GM21390 (cell line): ENCODE results near the gene DUSP18.
"Not testable (repeated sequence)": the region's sequence is repeated elsewhere in the genome, so short reads cannot be mapped to it uniquely, and the experiment has no call there.

ENCODE experiments used
- ATAC-seq: cut with Tn5 transposase; IDR thresholded peaks from one replicate; pipeline ENCODE4 v1.9.1; 2021; ENCODE audit not compliant: unreplicated experiment

Gene DUSP18

DNA sequence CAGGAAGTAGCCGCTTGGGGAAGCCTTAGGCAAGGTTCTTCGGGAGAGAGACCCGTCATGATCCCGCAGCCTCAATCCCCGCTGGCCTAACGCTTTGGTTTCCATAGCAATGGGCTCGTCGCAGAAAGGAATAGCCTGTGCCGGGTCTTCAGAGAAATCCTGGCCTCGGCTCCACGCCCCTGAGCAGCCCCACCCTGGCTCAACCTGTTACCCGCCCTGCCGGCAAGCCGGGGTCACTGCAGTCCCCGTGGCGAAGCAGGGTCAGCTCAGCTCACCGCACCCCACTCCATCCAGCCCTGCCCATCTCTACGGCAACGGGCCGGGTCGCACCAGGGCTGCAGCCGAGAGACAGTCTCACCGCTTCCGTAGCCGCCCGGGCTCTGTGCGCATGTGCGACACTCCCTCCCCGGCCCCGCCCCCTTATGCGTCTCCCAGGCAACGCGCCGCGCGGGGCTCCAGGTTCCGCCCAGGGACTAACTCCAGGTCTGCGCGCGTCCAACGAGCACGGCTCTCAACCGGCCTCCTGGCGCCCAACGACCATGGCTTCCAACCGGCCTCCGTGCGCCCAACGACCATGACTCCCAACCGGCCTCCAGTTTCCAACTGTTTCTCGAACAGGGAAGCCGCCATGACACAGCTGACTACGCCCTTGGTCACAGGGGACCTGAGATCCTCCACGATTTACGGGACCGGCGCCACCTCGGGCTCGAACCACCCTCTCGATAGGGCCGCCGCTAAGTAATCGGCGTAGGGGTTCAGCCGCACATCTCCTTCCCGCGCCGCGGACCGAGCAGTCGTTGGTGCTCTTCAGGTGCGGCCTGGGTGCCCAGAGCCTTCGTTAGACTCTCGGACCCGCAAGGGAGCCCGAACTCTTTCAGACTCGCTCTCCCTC is at the start of gene DUSP18:
Gene DUSP18 (minus strand): TSS at position 382 of the 892 bp plus-strand sequence. CDS start 3,872 bp downstream, outside the sequence.
- peak; percentile 80 for ATAC-seq

DNA sequence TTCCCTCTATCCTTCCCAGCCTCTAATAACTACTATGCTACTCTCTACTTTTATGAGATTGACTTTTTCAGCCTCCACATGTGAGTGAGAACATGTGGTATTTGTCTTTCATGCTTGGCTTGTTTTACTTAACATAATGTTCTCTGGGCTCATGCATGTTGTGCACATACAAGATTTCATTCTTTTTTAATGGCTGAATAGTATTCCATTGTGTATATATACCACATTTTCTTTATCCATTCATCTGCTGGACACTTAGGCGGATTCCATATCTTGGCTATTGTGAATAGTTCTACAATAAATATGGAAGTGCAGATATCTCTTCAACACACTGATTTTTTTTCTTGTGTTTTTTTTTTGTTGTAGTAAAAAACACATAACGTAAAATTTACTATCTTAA is 46.4 kb upstream of the DUSP18 start:
- ATAC-seq, result no peak

- ATAC-seq, result no peak
These were observed 44.4 kb upstream of the DUSP18 start for GRCh38 chr22:30712094-30712493.

DNA sequence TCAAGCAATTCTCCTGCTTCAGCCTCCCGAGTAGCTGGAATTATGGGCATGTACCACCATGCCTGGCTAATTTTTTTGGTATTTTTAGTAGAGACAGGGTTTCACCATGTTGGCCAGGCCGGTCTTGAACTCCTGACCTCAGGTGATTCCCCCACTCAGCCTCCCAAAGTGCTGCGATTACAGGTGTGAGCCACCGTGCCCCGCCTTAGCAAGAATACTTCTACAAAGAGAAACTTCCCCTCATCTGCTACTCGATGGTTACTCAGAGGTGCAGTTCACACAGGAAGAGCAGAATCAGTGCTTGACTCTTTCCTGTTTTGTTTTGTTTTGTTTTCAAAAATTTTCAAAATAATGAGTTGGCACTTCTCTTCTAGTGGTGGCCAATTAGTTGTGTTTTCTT is 42.3 kb upstream of the DUSP18 start:
- ATAC-seq, result not testable (repeated sequence)

DNA sequence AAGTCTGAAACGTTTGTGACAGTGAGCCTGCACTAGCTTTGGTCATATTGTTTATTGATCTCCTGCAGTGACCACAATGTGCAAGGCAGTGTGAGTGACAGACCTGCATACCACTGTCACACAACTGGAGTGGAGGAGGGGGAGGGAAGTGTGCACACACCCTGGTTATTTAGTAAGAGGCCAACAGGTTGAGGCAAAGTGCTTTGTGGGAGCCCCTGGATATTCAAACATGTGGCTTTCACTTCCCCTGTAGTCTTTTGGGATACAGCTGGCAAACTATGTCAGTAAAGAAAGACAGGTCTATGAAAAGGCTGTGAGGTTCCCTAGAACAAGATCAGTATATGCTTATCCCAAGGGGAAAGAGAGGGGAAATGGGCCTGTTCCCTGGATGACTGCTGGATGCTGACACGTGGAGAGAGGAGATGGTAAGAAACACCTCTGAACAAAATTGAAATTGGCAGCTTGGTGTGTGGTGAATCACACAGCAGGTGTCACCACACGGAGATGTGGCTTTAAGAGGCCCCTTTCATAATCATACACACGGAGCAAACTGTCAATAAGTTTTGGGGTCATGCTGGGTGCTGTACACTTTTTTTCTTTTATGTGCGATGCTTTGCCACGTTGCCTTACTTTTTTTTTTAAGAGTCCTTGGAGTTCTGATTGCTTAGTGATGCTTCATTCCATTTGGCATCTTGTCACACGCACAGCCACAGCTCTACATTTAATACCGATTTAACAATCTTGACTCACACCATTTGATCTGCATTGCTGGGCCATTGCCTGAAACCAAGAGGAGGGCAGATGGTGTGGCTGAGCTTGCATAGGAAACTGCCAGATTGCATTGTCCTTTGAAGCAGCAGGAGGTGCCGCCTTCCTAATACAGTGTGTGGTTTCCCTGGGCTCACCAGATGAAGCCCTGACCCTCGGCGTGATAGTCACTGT is 38.3 kb upstream of the DUSP18 start:
- ATAC-seq, result peak; percentile 72

- ATAC-seq, result no peak
These were observed 37.3 kb upstream of the DUSP18 start for GRCh38 chr22:30704978-30705377.

DNA sequence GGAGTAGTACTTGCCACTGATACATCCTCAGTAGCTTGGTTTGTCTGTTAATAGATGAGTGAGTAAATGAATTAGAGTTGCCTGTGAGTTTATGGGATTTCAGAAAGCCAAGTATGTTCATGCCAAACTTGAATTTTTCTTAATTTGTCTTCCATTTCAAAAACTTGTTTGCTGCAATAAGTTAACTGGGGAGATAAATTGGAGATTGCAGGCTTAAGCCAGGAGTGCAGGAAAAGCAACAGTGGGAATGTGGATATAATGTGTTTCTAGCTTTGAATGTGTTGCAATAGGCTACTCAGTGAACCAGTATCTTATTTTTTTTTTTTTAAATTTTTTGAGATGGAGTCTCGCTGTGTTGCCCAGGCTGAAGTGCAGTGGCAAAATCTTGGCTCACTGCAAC is 35.2 kb upstream of the DUSP18 start:
- no peak for ATAC-seq

GRCh38 chr22:30701872-30702271 is 34.2 kb upstream of the DUSP18 start:
- no peak for ATAC-seq

DNA sequence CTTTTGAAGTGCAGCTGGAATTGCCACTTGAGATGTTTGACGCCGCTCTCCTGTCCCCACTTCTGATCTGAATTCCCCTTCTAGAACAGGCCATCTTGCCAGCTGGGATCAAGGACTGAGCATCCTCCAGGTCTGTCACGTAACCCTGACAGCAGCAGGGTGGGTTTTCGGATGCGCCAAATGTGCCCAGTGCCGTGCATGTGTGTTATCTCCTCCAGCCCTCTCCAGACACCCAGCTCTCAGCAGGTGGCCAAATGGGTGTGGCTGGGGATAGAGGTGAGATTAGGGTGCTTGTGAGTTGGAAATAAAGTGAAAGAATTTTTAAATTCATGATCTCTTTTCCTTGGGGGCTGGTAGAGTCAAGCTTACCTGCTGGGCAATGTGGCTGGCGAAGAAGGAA is 30.3 kb upstream of the DUSP18 start:
- no peak for ATAC-seq

DNA sequence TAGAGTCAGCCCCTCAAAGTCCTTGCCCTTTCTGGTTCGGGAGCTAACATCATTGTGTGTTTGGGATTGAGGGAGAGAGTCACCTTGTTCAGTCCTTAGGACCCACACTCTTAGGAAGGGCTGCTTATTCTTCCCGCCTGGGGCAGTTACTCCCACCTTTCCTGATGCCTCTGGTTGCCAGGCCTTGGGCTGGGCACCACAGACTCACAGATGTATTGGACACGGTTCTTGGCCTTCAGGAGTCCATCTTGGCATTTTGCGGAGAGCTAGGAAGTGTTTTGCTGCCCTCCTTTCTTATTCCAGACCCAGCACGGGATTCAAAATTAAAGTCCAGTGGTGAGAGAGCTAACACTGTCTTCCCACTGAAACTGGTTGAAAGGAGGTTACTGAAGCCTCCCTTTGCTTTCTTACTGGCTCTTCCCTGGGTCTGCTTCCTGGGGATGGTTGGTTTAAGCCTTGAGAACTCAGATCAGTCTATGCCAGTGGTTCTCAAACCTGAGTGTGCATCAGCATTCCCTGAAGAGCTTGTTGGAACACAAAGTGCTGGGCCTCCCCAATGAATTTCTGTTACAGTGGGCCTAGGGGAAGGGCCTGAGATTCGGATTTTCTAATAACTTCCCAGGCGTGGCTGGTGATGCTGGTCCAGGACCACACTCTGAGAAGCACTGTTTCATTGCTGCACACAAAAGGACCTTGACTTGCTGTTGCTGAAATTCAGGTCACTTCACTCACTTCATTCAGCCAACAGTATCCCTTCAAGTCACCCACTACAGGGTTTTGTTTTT is 28.4 kb upstream of the DUSP18 start:
- ATAC-seq, result no peak

- no peak for ATAC-seq
These were observed 27.7 kb upstream of the DUSP18 start for GRCh38 chr22:30695351-30695851.

DNA sequence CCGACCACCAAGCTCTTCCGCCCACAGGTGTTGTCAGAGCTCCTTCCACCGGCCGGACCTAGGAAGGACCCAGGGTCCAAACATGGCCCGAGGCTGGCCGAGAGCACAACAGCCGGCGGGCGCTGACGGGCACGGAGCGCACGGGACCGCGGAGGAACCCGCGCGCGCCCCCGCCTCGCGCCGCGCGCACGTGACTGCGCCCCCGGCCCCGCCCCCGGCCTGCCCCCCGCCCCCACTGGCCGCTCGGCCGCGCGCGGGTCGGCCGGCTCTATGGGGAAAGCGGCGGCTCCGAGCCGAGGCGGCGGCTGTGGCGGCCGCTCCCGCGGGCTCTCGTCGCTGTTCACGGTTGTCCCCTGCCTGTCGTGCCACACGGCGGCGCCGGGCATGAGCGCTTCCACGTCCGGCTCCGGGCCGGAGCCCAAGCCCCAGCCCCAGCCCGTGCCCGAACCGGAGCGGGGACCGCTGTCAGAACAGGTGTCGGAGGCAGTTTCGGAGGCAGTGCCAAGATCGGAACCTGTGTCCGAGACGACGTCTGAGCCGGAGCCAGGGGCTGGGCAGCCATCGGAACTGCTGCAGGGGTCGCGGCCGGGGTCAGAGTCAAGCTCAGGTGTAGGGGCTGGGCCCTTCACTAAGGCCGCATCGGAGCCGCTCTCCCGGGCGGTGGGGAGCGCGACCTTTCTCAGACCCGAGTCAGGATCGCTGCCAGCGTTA is 27.1 kb upstream of the DUSP18 start, which contains the start of gene OSBP2:
Gene OSBP2 (plus strand): TSS at position 235 of the 711 bp plus-strand sequence. CDS start 36 bp downstream, at position 271.
- no peak for ATAC-seq

GRCh38 chr22:30694171-30694639 is 26.5 kb upstream of the DUSP18 start:
- ATAC-seq, result no peak

DNA sequence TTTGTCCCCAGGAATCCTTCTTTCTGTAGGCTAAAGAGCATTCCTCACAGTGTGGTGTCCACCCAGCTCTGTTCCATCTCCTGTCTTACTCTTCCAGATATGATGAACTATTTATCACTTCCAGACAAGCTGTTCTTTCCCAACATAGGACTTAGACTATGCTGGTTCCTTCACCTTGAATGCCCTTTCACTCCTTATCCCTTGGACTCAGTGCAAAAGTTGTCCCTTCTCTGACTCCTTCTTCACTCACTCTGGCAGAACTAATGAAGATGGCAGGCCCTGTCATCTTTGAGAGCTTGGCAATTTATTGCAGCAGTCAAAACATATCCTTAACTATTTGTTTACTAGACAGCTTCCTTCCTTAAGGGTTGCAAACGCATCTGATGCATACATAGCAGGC is 23.5 kb upstream of the DUSP18 start:
- no peak for ATAC-seq

DNA sequence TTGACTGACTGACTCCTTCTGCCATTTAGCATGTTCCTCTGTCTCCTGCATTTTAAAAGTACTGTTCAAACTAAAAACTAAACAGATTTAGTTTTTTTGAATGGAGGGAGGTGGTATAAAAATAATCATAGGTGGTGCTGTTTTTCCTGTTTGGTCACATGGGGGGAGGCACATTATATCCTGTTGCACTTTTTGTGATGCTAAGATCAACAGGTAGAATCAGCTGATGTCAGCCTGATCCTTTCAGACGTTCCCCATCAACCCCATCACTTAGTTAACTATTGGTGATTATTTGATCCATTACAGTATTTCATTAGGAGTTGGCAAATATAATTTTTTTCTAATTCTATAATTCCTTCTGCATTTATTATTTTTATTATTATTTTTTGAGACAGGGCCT is 21.9 kb upstream of the DUSP18 start:
- no peak for ATAC-seq

DNA sequence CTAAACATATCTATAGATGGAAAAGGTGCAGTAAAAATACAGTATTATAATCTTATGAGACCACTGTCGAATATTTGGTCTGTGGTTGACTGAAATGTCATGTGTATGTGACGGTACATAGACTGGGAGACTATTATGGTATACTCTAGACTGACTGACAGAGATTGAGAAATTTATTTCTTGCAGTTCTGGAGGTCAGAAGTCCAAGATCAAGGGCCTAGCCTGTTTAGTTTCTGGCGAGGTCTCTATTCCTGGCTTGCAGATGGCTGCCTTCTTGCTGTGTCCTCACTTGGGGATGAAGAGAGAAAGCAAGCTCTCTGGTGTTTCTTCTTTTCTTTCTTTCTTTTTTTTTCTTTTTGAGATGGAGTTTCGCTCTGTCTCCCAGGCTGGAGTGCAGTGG is 19.7 kb upstream of the DUSP18 start:
- ATAC-seq, result no peak

DNA sequence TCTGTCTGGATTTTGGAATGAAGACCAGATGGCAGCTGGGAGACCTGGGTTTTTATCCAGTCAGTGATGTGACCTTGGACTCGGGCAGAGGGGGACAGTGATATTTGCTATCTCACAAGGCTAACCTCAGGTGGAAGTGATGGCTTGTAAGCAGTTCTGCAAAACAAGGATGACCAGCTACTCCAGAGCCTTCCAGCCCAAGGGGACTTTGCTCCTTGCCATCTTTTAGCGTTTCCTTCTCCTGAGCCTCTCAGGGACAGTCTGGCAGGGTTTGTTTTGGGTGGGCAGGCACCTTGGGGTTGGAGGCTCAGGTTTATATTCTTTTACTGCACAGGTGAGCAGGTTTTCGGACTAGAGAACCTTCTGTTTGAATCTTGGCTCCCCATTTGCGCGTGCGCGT is 17.5 kb upstream of the DUSP18 start:
- no peak for ATAC-seq

- ATAC-seq, result no peak
These were observed 14.2 kb upstream of the DUSP18 start for GRCh38 chr22:30681831-30682230.

- ATAC-seq, result no peak
These were observed 13.5 kb upstream of the DUSP18 start for GRCh38 chr22:30680991-30681770.
